Panc1 (cell line): ENCODE measurements around the gene APOBEC3F. TPM values are rescaled to one million over a fixed set of nuclear protein-coding genes. Genes with fewer than 3 reads are reported as not detected.
"Not testable (repeated sequence)": the region's sequence is repeated elsewhere in the genome, so short reads cannot be mapped to it uniquely, and the experiment has no call there.

Experiments
- ATAC-seq: fragments of 200-7000 bp; cut with Tn5 transposase; 2 replicates; pipeline ENCODE4 v1.9.1; 2020; ENCODE audit warnings: mild to moderate bottlenecking, moderate library complexity
- Bru-seq: library from RNA; stranded (reverse); fragments of 400-500 nt; gene quantifications from one replicate; lab custom pipeline; 2021; lab: Mats Ljungman, UMichigan
- BruChase-seq, 2 experiments: library from RNA; stranded (reverse); fragments of 400-500 nt; gene quantifications; one replicate each; lab custom pipeline; 2021; lab: Mats Ljungman, UMichigan
- BruUV-seq: library from RNA; stranded (reverse); fragments of 400-500 nt; replicated peaks from 2 replicates; lab custom pipeline; 2021; lab: Mats Ljungman, UMichigan
- CTCF ChIA-PET: fragments of 300-600 bp; sonication (Branson Sonifier 250); formaldehyde crosslinking; loops from one replicate; lab custom pipeline; 2022; ENCODE audit warnings: antibody characterized with exemption; lab: Charles Lee
- POLR2A ChIA-PET: fragments of 300-600 bp; sonication (Branson Sonifier 250); formaldehyde crosslinking; loops from one replicate; lab custom pipeline; 2022; ENCODE audit warnings: antibody characterized with exemption; lab: Charles Lee
- DNase-seq: peaks from one replicate; pipeline ENCODE4 v3.0.0-alpha.2; 2010; ENCODE audit warnings: low read depth, low spot score
- H3K27ac ChIP-seq: 2 replicates; pipeline ENCODE4 v1.5.1; 2011; ENCODE audit warnings: mild to moderate bottlenecking, low read length, inconsistent platforms
- H3K27me3 ChIP-seq: fragments of 200-500 bp; sonication (Bioruptor generic); 2 replicates; pipeline ENCODE4 v1.6.0; 2014; ENCODE audit warnings: low read length, inconsistent platforms; ENCODE audit not compliant: control insufficient read depth, insufficient read depth
- H3K36me3 ChIP-seq: fragments of 200-500 bp; sonication (Bioruptor generic); 2 replicates; pipeline ENCODE4 v1.5.1; 2014; ENCODE audit warnings: inconsistent platforms, mild to moderate bottlenecking, low read length, moderate library complexity; ENCODE audit not compliant: control insufficient read depth, insufficient read depth
- H3K4me1 ChIP-seq: 2 replicates; pipeline ENCODE4 v1.5.1; 2011; ENCODE audit warnings: inconsistent platforms, mild to moderate bottlenecking, low read length, moderate library complexity; ENCODE audit not compliant: control insufficient read depth, insufficient read depth
- H3K4me3 ChIP-seq, 2 experiments: 2 replicates each; pipeline ENCODE4 v1.5.1; 2011 to 2012; ENCODE audit warnings: low read depth in 2 of 2, low read length in 2 of 2, mild to moderate bottlenecking in 2 of 2, inconsistent platforms in 1 of 2, moderate library complexity in 1 of 2
- H3K9me3 ChIP-seq: fragments of 200-500 bp; sonication (Bioruptor generic); 2 replicates; pipeline ENCODE4 v1.5.1; 2014; ENCODE audit warnings: low read depth, mild to moderate bottlenecking, inconsistent platforms, low read length, moderate library complexity; ENCODE audit not compliant: control insufficient read depth, insufficient read depth
- POLR2AphosphoS5 ChIP-seq: IDR thresholded peaks from 2 replicates; pipeline ENCODE4 v1.6.1; 2012; ENCODE audit warnings: mild to moderate bottlenecking, low read depth, low read length, moderate library complexity
- SIN3A ChIP-seq: IDR thresholded peaks from 2 replicates; pipeline ENCODE4 v1.6.1; 2012; ENCODE audit warnings: low read depth, mild to moderate bottlenecking, low read length, moderate library complexity, borderline replicate concordance; ENCODE audit not compliant: insufficient read depth
- TCF7L2 ChIP-seq: IDR thresholded peaks from 2 replicates; pipeline ENCODE4 v1.6.1; 2011; ENCODE audit warnings: mild to moderate bottlenecking, low read depth, low read length, inconsistent platforms
- in situ Hi-C: cut with HindIII; loops from 2 replicates; pipeline ENCODE4 v1.10.0; 2016; ENCODE audit warnings: low sequenced_read_pairs, low pct_unique_long_range_greater_than_20kb
- intact Hi-C: fragments of 100-400 bp; cut with micrococcal nuclease; formaldehyde crosslinking; loops from one replicate; pipeline ENCODE4 v1.10.0; 2022; ENCODE audit not compliant: unreplicated experiment
- long read RNA-seq: library from polyadenylated mRNA; unstranded; transcript quantifications from one replicate; pipeline ENCODE4 v2.0.0, GENCODE V29; 2021; ENCODE audit not compliant: unreplicated experiment
- polyA plus RNA-seq: library from polyadenylated mRNA; unstranded; fragments of >200 nt; gene quantifications from one replicate; pipeline ENCODE4 v1.2.1, GENCODE V29; 2012; ENCODE audit warnings: missing spikeins; ENCODE audit not compliant: insufficient read length
- total RNA-seq: library from RNA; stranded (reverse); gene quantifications from one replicate; pipeline ENCODE4 v1.2.1, GENCODE V29; 2021; ENCODE audit not compliant: unreplicated experiment
- TF ChIP-seq, protein P1 (sequence below): fragments of 450-650 bp; IDR thresholded peaks from 2 replicates; pipeline ENCODE4 v1.5.1; 2017; ENCODE audit warnings: mild to moderate bottlenecking
- TF ChIP-seq, protein P2 (sequence below), 2 experiments: IDR thresholded peaks; 2 replicates each; pipeline ENCODE4 v1.6.1; 2011 to 2012; ENCODE audit warnings: low read depth in 2 of 2, control low read depth in 1 of 2, low read length in 1 of 2, mild to moderate bottlenecking in 1 of 2, moderate library complexity in 1 of 2; ENCODE audit not compliant: insufficient read depth in 1 of 2

APOBEC3F gene
- total RNA-seq (7.7 TPM), Bru-seq, nascent RNA (percentile 40 among the genes with signal in this experiment), BruChase-seq, experiment 1, labeled RNA remaining after a 2-hour chase (percentile 45 among the genes with signal in this experiment), BruChase-seq, experiment 2, labeled RNA remaining after a 6-hour chase (percentile 48 among the genes with signal in this experiment)
- 5.1 TPM for polyA plus RNA-seq
- long read RNA-seq, partial matches to known transcripts, result 0 of 6 reads
- long read RNA-seq, other reads (novel, unspliced or antisense), result 4 of 6 reads

DNA sequence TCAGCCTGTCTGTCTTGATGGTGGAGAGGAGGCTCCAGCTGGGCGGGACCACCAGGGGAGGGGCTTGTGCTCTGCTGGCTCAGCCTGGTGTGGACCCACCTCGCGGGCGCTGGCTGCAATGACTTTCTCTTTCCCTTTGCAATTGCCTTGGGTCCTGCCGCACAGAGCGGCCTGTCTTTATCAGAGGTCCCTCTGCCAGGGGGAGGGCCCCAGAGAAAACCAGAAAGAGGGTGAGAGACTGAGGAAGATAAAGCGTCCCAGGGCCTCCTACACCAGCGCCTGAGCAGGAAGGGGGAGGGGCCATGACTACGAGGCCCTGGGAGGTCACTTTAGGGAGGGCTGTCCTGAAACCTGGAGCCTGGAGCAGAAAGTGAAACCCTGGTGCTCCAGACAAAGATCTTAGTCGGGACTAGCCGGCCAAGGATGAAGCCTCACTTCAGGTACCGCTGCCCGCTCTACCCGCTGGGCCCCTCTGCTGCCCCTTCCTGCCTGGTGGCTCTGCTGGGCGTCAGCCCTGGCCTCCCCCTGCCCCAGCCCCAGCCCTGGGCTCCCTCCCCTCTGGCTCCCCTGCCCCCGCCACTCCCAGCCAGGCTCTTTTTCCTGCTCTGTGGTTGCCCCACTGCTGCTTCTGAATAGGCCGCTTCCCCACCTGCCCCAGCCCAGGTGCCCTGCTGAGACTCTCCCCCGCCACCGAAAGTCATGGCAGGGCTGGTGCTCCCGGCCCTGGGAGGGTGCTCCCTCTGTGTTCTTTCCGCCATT is at the start of gene APOBEC3F:
Gene APOBEC3F, plus strand, starts transcription at position 327 of the 759 bp plus-strand sequence. Its CDS starts 97 bp downstream, at position 424.
- Histone ChIP-seq H3K27ac (peak within 1 kb of the TSS; percentile 63), H3K4me3 (peak within 1 kb of the TSS; percentile 41 to 63)
- CTCF ChIA-PET, BruUV-seq, H3K36me3 ChIP-seq, H3K27me3 ChIP-seq, H3K4me1 ChIP-seq, intact Hi-C loops, POLR2A ChIA-PET, DNase-seq, H3K9me3 ChIP-seq, in situ Hi-C loops: not testable (repeated sequence)
- peak; percentile 95 for ATAC-seq

DNA sequence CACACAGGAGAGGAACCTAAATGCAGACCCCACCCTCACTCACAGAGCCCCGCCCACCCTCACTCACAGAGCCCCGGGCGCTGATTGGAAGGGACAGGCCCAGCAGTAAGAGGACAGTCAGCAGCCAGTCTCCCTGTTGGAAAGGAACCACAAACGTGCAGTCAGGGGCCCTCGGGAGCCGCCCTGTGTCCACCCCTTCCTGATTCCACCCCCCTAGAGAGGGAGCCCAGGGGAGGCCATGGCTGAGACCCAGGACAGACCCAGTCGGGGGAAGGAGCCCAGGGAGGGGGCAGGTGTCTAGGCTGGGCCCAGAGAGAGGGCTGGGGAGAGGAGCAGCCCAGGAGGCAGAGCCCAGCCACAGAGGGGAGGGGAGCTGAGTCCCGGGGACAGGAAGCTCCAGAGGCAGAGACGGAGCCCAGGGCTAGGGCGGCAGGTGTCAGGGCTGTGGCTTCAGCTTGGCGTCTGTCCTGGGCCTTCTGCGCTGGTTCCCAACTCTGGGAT is 47.7 kb upstream of the APOBEC3F start:
- H3K4me3 ChIP-seq, H3K9me3 ChIP-seq, H3K36me3 ChIP-seq, in situ Hi-C loops, CTCF ChIA-PET, H3K27me3 ChIP-seq, POLR2A ChIA-PET, intact Hi-C loops, DNase-seq, H3K27ac ChIP-seq, H3K4me1 ChIP-seq, BruUV-seq: not testable (repeated sequence)
- ATAC-seq, result peak; percentile 75; the same call in 1 of the 2 replicates

DNA sequence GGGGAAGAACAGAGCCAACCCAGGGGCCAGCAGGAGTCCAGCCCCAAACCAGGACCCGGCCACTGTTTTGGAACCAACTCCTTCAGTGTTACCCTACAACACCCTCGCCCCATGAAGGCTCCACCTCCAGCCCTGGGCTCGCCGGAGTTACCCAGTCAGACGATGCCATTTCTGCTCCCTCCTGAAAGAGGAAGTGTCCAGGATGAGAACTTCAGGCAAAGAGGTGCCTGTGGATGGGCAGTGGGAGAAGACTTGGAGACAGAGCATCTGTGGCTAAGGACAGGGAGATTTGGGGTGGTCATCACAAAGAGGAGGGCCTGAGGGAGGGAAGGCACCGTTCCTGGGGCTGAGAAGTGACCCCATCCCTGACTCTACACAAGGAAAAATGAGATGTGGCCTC is 44.6 kb upstream of the APOBEC3F start:
- no peak overlapping the region for H3K27ac ChIP-seq
- intact Hi-C loops, result no loop called here
- ATAC-seq, result no peak
- H3K36me3 ChIP-seq, result no peaks in the 10 kb centered on the region
- ChIA-PET CTCF (no interaction called here), POLR2A (no interaction called here)
- H3K4me1 ChIP-seq, result no peaks in the 10 kb centered on the region
- no peak overlapping the region for H3K4me3 ChIP-seq
- in situ Hi-C loops, result no loop called here
- no peak for DNase-seq
- BruUV-seq, result no TSS peak
- H3K9me3 ChIP-seq, result no peaks in the 10 kb centered on the region
- TF ChIP-seq, protein P1, sequence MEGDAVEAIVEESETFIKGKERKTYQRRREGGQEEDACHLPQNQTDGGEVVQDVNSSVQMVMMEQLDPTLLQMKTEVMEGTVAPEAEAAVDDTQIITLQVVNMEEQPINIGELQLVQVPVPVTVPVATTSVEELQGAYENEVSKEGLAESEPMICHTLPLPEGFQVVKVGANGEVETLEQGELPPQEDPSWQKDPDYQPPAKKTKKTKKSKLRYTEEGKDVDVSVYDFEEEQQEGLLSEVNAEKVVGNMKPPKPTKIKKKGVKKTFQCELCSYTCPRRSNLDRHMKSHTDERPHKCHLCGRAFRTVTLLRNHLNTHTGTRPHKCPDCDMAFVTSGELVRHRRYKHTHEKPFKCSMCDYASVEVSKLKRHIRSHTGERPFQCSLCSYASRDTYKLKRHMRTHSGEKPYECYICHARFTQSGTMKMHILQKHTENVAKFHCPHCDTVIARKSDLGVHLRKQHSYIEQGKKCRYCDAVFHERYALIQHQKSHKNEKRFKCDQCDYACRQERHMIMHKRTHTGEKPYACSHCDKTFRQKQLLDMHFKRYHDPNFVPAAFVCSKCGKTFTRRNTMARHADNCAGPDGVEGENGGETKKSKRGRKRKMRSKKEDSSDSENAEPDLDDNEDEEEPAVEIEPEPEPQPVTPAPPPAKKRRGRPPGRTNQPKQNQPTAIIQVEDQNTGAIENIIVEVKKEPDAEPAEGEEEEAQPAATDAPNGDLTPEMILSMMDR, result no peak
- TF ChIP-seq, protein P2, sequence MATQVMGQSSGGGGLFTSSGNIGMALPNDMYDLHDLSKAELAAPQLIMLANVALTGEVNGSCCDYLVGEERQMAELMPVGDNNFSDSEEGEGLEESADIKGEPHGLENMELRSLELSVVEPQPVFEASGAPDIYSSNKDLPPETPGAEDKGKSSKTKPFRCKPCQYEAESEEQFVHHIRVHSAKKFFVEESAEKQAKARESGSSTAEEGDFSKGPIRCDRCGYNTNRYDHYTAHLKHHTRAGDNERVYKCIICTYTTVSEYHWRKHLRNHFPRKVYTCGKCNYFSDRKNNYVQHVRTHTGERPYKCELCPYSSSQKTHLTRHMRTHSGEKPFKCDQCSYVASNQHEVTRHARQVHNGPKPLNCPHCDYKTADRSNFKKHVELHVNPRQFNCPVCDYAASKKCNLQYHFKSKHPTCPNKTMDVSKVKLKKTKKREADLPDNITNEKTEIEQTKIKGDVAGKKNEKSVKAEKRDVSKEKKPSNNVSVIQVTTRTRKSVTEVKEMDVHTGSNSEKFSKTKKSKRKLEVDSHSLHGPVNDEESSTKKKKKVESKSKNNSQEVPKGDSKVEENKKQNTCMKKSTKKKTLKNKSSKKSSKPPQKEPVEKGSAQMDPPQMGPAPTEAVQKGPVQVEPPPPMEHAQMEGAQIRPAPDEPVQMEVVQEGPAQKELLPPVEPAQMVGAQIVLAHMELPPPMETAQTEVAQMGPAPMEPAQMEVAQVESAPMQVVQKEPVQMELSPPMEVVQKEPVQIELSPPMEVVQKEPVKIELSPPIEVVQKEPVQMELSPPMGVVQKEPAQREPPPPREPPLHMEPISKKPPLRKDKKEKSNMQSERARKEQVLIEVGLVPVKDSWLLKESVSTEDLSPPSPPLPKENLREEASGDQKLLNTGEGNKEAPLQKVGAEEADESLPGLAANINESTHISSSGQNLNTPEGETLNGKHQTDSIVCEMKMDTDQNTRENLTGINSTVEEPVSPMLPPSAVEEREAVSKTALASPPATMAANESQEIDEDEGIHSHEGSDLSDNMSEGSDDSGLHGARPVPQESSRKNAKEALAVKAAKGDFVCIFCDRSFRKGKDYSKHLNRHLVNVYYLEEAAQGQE (IDR thresholded peaks at IDR 0.05; ENCODE audit: insufficient read depth in 1 of 2, low read depth in 2 of 2, low read length in 1 of 2), result no peak
- TF ChIP-seq SIN3A, result no peak
- no peak for TF ChIP-seq POLR2AphosphoS5
- TF ChIP-seq TCF7L2, result no peak
- H3K27me3 ChIP-seq, result no peaks in the 10 kb centered on the region
